ENCODE data around the gene FLT1.

DNA sequence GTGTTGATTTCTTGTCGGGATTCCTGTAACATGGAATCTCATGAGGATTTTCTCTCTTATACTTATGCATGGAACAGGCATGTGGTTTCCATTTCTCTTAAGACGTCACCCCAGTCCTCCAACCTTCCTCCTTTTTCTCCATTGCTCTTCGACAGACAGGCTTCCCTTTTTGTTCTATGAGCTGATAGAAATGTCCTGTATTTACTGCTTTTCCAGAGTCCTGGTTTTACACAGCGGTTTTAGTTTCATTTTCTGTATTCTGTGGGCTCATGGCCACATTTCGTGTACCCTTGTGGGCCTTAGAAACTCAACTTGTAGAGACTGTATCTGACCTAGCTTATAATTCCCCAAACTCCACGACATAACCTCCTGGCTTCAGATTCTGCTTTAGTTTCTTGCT, 243.5 kb downstream of the FLT1 start:
- TF ChIP-seq, protein P1, sequence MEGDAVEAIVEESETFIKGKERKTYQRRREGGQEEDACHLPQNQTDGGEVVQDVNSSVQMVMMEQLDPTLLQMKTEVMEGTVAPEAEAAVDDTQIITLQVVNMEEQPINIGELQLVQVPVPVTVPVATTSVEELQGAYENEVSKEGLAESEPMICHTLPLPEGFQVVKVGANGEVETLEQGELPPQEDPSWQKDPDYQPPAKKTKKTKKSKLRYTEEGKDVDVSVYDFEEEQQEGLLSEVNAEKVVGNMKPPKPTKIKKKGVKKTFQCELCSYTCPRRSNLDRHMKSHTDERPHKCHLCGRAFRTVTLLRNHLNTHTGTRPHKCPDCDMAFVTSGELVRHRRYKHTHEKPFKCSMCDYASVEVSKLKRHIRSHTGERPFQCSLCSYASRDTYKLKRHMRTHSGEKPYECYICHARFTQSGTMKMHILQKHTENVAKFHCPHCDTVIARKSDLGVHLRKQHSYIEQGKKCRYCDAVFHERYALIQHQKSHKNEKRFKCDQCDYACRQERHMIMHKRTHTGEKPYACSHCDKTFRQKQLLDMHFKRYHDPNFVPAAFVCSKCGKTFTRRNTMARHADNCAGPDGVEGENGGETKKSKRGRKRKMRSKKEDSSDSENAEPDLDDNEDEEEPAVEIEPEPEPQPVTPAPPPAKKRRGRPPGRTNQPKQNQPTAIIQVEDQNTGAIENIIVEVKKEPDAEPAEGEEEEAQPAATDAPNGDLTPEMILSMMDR (IDR thresholded peaks at IDR 0.05; ENCODE audit: low read depth, low read length, poor library complexity, severe bottlenecking), result no peak
- no peak for TF ChIP-seq EZH2phosphoT487 (IDR thresholded peaks at IDR 0.05; ENCODE audit: borderline replicate concordance, low read length)

Measured in DOHH2 (cell line).